GM12878 (cell line): ENCODE results near the gene DNAJB14. TPM values are rescaled to one million over a fixed set of nuclear protein-coding genes. Genes with fewer than 3 reads are reported as not detected.

Experiments
- ATAC-seq: fragments of 200-7000 bp; cut with Tn5 transposase; 3 replicates; pipeline ENCODE4 v1.9.1; 2020; ENCODE audit warnings: mild to moderate bottlenecking, moderate library complexity
- BruUV-seq: library from RNA; stranded (reverse); fragments of 400-500 nt; replicated peaks from 2 replicates; lab custom pipeline; 2021; lab: Mats Ljungman, UMichigan
- CTCF ChIA-PET: fragments of 300-600 bp; sonication (Branson Sonifier 250); formaldehyde crosslinking; extraction: SDS; loops from one replicate; lab custom pipeline; 2021; ENCODE audit warnings: inconsistent platforms; lab: Yijun Ruan, JAX
- POLR2A ChIA-PET: fragments of 350-600 bp; formaldehyde crosslinking; extraction: SDS; loops from one replicate; lab custom pipeline; 2021; ENCODE audit warnings: inconsistent platforms; lab: Charles Lee
- RAD21 ChIA-PET: fragments of 300-600 bp; sonication (Branson Sonifier 250); formaldehyde crosslinking; loops from one replicate; lab custom pipeline; 2023; ENCODE audit warnings: antibody characterized with exemption; ENCODE audit not compliant: unreplicated experiment; lab: Charles Lee
- SMC1A ChIA-PET: fragments of 300-600 bp; sonication (Branson Sonifier 250); formaldehyde crosslinking; loops from one replicate; lab custom pipeline; 2023; ENCODE audit not compliant: unreplicated experiment, uncharacterized antibody; lab: Charles Lee
- DNase-seq: peaks from one replicate; pipeline ENCODE4 v3.0.0-alpha.2; 2011; ENCODE audit warnings: low read depth, low spot score
- FAIRE-seq: peaks from 3 replicates; lab custom pipeline; 2011; peaks lifted over from hg19 to GRCh38; lab: Jason Lieb, UNC
- H2AFZ ChIP-seq: 2 replicates; pipeline ENCODE4 v1.6.0; 2011; ENCODE audit warnings: low read depth, low read length, control low read depth; ENCODE audit not compliant: control insufficient read depth
- H3K27ac ChIP-seq: 2 replicates; pipeline ENCODE4 v1.5.1; 2011; ENCODE audit warnings: control low read depth; ENCODE audit not compliant: control insufficient read depth, insufficient read depth
- H3K27me3 ChIP-seq, 2 experiments: replicated peaks in 1 of 2; 2 replicates each; pipeline versions ENCODE4 v1.6.0 to v1.6.1; 2011; ENCODE audit warnings: low read length in 1 of 2; ENCODE audit not compliant: control insufficient read depth in 2 of 2, insufficient read depth in 2 of 2
- H3K36me3 ChIP-seq, 2 experiments: 2 replicates each; pipeline ENCODE4 v1.5.1; 2011; ENCODE audit warnings: low read length in 1 of 2; ENCODE audit not compliant: control insufficient read depth in 2 of 2, insufficient read depth in 2 of 2
- H3K4me1 ChIP-seq: 2 replicates; pipeline ENCODE4 v1.6.1; 2011; ENCODE audit warnings: mild to moderate bottlenecking, low read length, moderate library complexity, mixed read lengths; ENCODE audit not compliant: control insufficient read depth, insufficient read depth
- H3K4me2 ChIP-seq: 2 replicates; pipeline ENCODE4 v1.6.0; 2011; ENCODE audit warnings: control low read depth; ENCODE audit not compliant: control insufficient read depth, insufficient read depth
- H3K4me3 ChIP-seq: fragments of 200-600 bp; sonication (generic); 2 replicates; pipeline ENCODE4 v1.5.1; 2016
- H3K79me2 ChIP-seq: 2 replicates; pipeline ENCODE4 v1.6.0; 2011; ENCODE audit warnings: low read length; ENCODE audit not compliant: control insufficient read depth, insufficient read depth
- H3K9ac ChIP-seq: 2 replicates; pipeline ENCODE4 v1.8.0; 2011; ENCODE audit warnings: low read length, control low read depth, mixed read lengths; ENCODE audit not compliant: control insufficient read depth, insufficient read depth
- H3K9me3 ChIP-seq: replicated peaks from 3 replicates; pipeline ENCODE4 v1.5.1; 2011; ENCODE audit warnings: mild to moderate bottlenecking, low read length; ENCODE audit not compliant: control insufficient read depth, insufficient read depth
- H4K20me1 ChIP-seq: 2 replicates; pipeline ENCODE4 v1.6.0; 2011; ENCODE audit not compliant: control insufficient read depth, insufficient read depth
- MYC ChIP-seq: IDR thresholded peaks from 2 replicates; pipeline ENCODE4 v1.6.1; 2011; ENCODE audit warnings: mild to moderate bottlenecking, low read length, moderate library complexity, inconsistent platforms; ENCODE audit not compliant: insufficient read depth, insufficient replicate concordance, insufficient read length, severe bottlenecking
- POLR2AphosphoS2 ChIP-seq: IDR thresholded peaks from 2 replicates; pipeline ENCODE4 v1.6.1; 2011; ENCODE audit warnings: low read depth, mild to moderate bottlenecking, low read length, improper control_type of control experiment, moderate library complexity
- POLR2AphosphoS5 ChIP-seq: IDR thresholded peaks from 2 replicates; pipeline ENCODE4 v1.6.1; 2011; ENCODE audit warnings: mild to moderate bottlenecking, low read length, inconsistent platforms
- RUNX3 ChIP-seq: IDR thresholded peaks from 2 replicates; pipeline ENCODE4 v1.6.1; 2012; ENCODE audit warnings: low read length, inconsistent platforms
- SRF ChIP-seq, 2 experiments: IDR thresholded peaks; 2 replicates each; pipeline ENCODE4 v1.6.1; 2011; ENCODE audit warnings: low read depth in 2 of 2, low read length in 2 of 2, mild to moderate bottlenecking in 1 of 2, moderate library complexity in 1 of 2
- WGBS: methylation state at CpG from one replicate; pipeline ENCODE4 v1.1.6; 2016; ENCODE audit warnings: low lambda C conversion rate; ENCODE audit not compliant: insufficient replicate concordance, insufficient coverage; ENCODE audit errors: missing lambda C conversion rate; 5-methylcytosine and 5-hydroxymethylcytosine counted together
- in situ Hi-C: fragments of 300-500 bp; cut with MboI; formaldehyde crosslinking; loops from 9 replicates; pipeline ENCODE4 v1.14.3; 2018; ENCODE audit warnings: mixed read lengths
- intact Hi-C: fragments of 100-400 bp; cut with micrococcal nuclease; formaldehyde crosslinking; loops from one replicate; pipeline ENCODE4 v1.14.2; 2022; ENCODE audit not compliant: unreplicated experiment
- polyA plus RNA-seq, 11 experiments: library from polyadenylated mRNA; depleted of rRNA in 4 of 11; unstranded in 6 of 11; stranded (reverse) in 5 of 11; fragments of >200 nt; fragmentation: Nextera tagmentation in 4 of 11; fragmentation: Illumina TruSeq in 1 of 11; extraction: Ambion mirVana in 4 of 11; extraction: Trizol in 1 of 11; gene quantifications; 1 replicate in 1 of 11; 2 replicates in 10 of 11; pipeline versions ENCODE4 v1.2.1 to v1.2.3, GENCODE V29; 2011 to 2016; ENCODE audit warnings: inconsistent platforms in 2 of 11, missing spikeins in 2 of 11, low read depth in 1 of 11
- total RNA-seq, 4 experiments: library from RNA; depleted of rRNA in 3 of 4; stranded (reverse); fragments of >200 nt in 3 of 4; fragmentation: Illumina TruSeq in 1 of 4; extraction: Trizol in 1 of 4; gene quantifications; 2 replicates each; pipeline versions ENCODE4 v1.2.1 to v1.2.3, GENCODE V29; 2013 to 2021
- TF ChIP-seq, protein P1 (sequence below): fragments of 150-350 bp; IDR thresholded peaks from 2 replicates; pipeline ENCODE4 v1.6.1; 2016; ENCODE audit warnings: low read depth, low read length

DNAJB14 gene
- total and polyA plus RNA-seq, 10 of the 15 experiments (the other 5 are each of a cell fraction or from before 2014, with no cell fraction given), result 9.5 to 49.2 (median 27.8) TPM

DNA sequence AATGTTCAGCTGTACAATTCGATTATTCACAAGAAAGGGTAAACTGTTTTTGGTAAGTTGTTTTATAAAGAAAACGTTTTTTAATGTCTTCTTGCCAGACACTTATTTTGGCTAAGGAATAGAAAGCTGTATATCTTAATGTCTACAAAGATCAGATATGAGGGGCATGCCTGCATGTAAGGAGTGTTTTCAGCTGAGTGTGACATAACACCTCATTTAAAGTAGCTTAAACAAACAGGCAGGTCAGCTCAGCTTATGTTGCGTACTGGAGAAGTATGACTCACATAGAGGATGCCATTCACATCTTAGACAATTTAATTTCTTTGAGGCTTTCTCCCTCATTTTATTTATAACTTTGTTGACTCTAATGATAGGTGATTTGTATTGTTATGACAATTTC, 82.6 kb downstream of the DNAJB14 start:
- RAD21 ChIA-PET, result interaction anchor here (0.7 to 0.8 kb wide), 2 partner anchors 10 to 47 kb away, joined by 3 read pairs; partner anchors contain the start of gene DAPP1
- WGBS, result 48% methylated on average over 3 of the region's 3 CpGs
- POLR2A ChIA-PET, result interaction anchor here (0.6 to 0.8 kb wide), 3 partner anchors 20 to 228 kb away, joined by 3 read pairs; no protein-coding TSS in a partner anchor
- H3K79me2 ChIP-seq, result no peaks in the 10 kb centered on the region; the same call in 1 of the 2 replicates
- FAIRE-seq, result no peak
- TF ChIP-seq POLR2AphosphoS2 (no peak), SRF (IDR thresholded peaks at IDR 0.05; ENCODE audit: low read depth in 2 of 2, low read length in 2 of 2) (no peak), MYC (no peak), RUNX3 (no peak), POLR2AphosphoS5 (no peak)
- TF ChIP-seq, protein P1, sequence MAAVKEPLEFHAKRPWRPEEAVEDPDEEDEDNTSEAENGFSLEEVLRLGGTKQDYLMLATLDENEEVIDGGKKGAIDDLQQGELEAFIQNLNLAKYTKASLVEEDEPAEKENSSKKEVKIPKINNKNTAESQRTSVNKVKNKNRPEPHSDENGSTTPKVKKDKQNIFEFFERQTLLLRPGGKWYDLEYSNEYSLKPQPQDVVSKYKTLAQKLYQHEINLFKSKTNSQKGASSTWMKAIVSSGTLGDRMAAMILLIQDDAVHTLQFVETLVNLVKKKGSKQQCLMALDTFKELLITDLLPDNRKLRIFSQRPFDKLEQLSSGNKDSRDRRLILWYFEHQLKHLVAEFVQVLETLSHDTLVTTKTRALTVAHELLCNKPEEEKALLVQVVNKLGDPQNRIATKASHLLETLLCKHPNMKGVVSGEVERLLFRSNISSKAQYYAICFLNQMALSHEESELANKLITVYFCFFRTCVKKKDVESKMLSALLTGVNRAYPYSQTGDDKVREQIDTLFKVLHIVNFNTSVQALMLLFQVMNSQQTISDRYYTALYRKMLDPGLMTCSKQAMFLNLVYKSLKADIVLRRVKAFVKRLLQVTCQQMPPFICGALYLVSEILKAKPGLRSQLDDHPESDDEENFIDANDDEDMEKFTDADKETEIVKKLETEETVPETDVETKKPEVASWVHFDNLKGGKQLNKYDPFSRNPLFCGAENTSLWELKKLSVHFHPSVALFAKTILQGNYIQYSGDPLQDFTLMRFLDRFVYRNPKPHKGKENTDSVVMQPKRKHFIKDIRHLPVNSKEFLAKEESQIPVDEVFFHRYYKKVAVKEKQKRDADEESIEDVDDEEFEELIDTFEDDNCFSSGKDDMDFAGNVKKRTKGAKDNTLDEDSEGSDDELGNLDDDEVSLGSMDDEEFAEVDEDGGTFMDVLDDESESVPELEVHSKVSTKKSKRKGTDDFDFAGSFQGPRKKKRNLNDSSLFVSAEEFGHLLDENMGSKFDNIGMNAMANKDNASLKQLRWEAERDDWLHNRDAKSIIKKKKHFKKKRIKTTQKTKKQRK, result no peak
- no peaks in the 10 kb centered on the region for H4K20me1 ChIP-seq
- intact Hi-C loops (no loop called here), in situ Hi-C loops (no loop called here)
- no peak for ATAC-seq
- H3K27ac ChIP-seq, result no peak overlapping the region
- no peak overlapping the region for H3K9ac ChIP-seq
- peaks cover 13% of the 10 kb centered on the region for H3K4me1 ChIP-seq
- SMC1A ChIA-PET, result interaction anchor here (1.2 to 2.9 kb wide), 3 partner anchors 8 to 52 kb away, joined by 3 to 8 read pairs (median 6); no protein-coding TSS in a partner anchor
- peaks cover 6 to 25% of the 10 kb centered on the region in 2 experiments for H3K36me3 ChIP-seq
- no peaks in the 10 kb centered on the region for H3K27me3 ChIP-seq
- BruUV-seq, result no TSS peak
- no peak for DNase-seq
- CTCF ChIA-PET, result interaction anchor here (1.1 to 1.8 kb wide), 2 partner anchors 21 to 56 kb away, joined by 3 to 5 read pairs; no protein-coding TSS in a partner anchor
- H3K4me2 ChIP-seq, result no peak overlapping the region
- H2AFZ ChIP-seq, result no peak overlapping the region
- H3K4me3 ChIP-seq, result no peak overlapping the region
- no peaks in the 10 kb centered on the region for H3K9me3 ChIP-seq
